ENCODE results near the gene TRIM73. TPM values are rescaled to one million over a fixed set of nuclear protein-coding genes. Genes with fewer than 3 reads are reported as not detected.
"Not testable (repeated sequence)": the region's sequence is repeated elsewhere in the genome, so short reads cannot be mapped to it uniquely, and the experiment has no call there.

Gene TRIM73
- 10 to 100 TPM; 17.3 to 22.4 TPM for total RNA-seq
- 21.3 TPM for polyA plus RNA-seq (ENCODE audit: insufficient read depth, low read depth, low replicate concordance)
- long read RNA-seq, donor 1, partial matches to known transcripts: 0 of 3 reads
- long read RNA-seq, donor 1, other reads (novel, unspliced or antisense): 0 of 3 reads
- long read RNA-seq, donor 2, partial matches to known transcripts: 0 of 3 reads
- long read RNA-seq, donor 2, other reads (novel, unspliced or antisense): 0 of 3 reads

DNA sequence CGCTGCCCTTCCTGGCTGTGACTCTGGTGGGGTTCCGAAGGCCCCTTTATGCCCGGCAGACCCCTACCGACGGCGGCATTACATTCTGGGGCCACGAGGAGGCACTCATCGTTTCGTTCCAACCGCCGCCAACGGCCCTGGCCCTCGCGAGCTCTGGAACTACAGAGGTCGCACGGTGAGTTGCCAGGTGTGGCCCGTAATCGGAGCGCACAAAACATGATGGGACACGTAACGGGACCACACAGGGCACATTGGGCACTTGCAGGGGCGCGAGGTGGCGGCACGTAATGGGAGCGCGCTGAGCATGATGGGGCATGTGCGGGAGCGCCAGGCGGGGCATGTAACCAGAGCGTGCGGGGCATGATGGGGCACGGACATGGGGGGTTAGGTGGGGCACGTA lies at the start of gene TRIM73:
TSS of gene TRIM73 (plus strand) at position 301 of the 400 bp plus-strand sequence. CDS start 3,305 bp downstream, outside the sequence.
- H3K27me3 ChIP-seq; H3K4me1 ChIP-seq; H3K9me3 ChIP-seq; intact Hi-C loops (cut with DNase I; ENCODE audit: low total_unique reads); DNase-seq; H3K36me3 ChIP-seq (ENCODE audit: low read depth, missing control alignments); H3K27ac ChIP-seq; H3K4me3 ChIP-seq: not testable (repeated sequence)
- no CpG with 5 or more reads among the region's 34 CpGs for WGBS, 2 donors

DNA sequence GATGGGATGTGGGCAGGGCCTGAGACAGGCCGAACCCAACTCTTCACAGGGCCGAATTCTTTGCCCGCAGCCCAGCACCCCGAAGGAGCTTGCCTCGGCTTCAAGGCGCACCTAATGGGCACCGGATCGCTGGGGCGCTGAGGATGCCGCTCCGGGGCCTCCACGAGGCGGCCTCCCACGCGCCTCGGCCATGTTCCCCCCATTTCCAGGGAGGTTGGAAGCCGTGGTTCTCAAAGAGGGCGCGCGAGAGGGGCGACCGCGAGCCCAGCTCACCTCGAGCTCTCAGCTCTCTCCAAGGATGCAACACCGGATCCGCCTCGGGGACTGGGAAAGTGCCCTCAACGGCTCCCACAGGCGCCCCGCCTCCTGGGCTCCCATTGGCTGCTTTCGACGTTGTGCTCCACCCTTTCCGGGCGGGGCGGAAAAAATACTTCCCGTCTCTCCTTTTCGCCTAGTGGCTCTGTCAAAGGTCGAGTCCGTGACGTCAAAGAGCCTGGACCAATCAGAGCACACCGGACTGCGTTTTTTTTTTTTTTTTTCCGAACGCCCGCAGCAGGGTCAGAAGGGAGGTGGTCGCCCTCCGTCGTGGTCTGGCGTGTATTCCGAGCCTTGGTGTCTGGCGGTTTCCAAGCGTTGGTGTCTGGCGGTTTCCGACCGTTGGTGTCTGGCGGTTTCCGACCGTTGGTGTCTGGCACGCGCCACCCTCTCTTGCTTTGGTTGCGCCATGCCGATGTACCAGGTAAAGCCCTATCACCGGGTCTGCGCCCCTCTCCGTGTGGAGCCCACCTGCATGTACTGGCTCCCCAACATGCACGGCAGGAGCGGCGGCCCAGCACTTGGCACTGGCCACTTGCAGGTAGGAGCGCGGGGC lies 36.5 kb upstream of the TRIM73 start:
- peak overlapping the region; percentile 31 for H3K4me3 ChIP-seq
- H3K9me3 ChIP-seq; H3K4me1 ChIP-seq; H3K36me3 ChIP-seq (ENCODE audit: low read depth, missing control alignments); H3K27ac ChIP-seq; intact Hi-C loops (cut with DNase I; ENCODE audit: low total_unique reads); H3K27me3 ChIP-seq: not testable (repeated sequence)
- whole genome bisulfite sequencing, 2 donors: no CpG with 5 or more reads among the region's 70 CpGs
- DNase-seq: peak; percentile 17

- intact Hi-C loops (cut with DNase I; ENCODE audit: low total_unique reads); H3K27me3 ChIP-seq; H3K27ac ChIP-seq; H3K36me3 ChIP-seq (ENCODE audit: low read depth, missing control alignments); H3K4me1 ChIP-seq; DNase-seq; H3K9me3 ChIP-seq: not testable (repeated sequence)
- H3K4me3 ChIP-seq: peak overlapping the region; percentile 31
- WGBS, 2 donors: no CpG with 5 or more reads among the region's 29 CpGs
Measured at GRCh38 chr7:75359542-75359848, 35.9 kb upstream of the TRIM73 start.

GRCh38 chr7:75364079-75364478 lies 31.4 kb upstream of the TRIM73 start:
- no CpG with 5 or more reads among the region's 3 CpGs for WGBS, 2 donors
- H3K9me3 ChIP-seq; H3K4me1 ChIP-seq; DNase-seq; H3K27ac ChIP-seq; H3K4me3 ChIP-seq; intact Hi-C loops (cut with DNase I; ENCODE audit: low total_unique reads); H3K36me3 ChIP-seq (ENCODE audit: low read depth, missing control alignments); H3K27me3 ChIP-seq: not testable (repeated sequence)

DNA sequence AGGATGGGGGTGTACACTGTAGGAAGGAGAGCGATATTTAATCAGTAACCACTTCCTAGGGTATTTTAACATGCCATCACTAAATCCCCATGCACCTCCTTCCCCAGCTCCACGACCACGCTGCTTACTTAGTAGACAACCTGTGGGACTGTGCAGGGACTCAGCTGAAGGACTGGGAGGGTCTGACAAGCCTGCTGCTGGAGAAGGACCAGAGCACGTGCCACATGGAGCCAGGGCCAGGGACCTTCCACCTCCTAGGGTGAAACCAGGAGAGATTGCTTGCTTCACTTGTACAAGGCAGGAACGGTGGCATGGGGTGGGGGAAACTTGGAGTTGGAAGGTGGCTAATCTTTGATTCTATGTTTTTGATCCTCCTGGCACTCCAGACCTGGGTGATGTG lies 28.8 kb upstream of the TRIM73 start:
- H3K9me3 ChIP-seq; H3K4me3 ChIP-seq; DNase-seq; H3K27me3 ChIP-seq; H3K4me1 ChIP-seq; H3K27ac ChIP-seq; H3K36me3 ChIP-seq (ENCODE audit: low read depth, missing control alignments); intact Hi-C loops (cut with DNase I; ENCODE audit: low total_unique reads): not testable (repeated sequence)
- WGBS, 2 donors: no CpG with 5 or more reads among the region's 5 CpGs

- H3K9me3 ChIP-seq; DNase-seq; H3K27ac ChIP-seq; H3K27me3 ChIP-seq; H3K36me3 ChIP-seq (ENCODE audit: low read depth, missing control alignments); H3K4me3 ChIP-seq; intact Hi-C loops (cut with DNase I; ENCODE audit: low total_unique reads); H3K4me1 ChIP-seq: not testable (repeated sequence)
- WGBS, 2 donors: 60 to 70% methylated on average over 4 to 5 of the region's 9 CpGs
Measured at GRCh38 chr7:75367313-75367712, 28.1 kb upstream of the TRIM73 start.

DNA sequence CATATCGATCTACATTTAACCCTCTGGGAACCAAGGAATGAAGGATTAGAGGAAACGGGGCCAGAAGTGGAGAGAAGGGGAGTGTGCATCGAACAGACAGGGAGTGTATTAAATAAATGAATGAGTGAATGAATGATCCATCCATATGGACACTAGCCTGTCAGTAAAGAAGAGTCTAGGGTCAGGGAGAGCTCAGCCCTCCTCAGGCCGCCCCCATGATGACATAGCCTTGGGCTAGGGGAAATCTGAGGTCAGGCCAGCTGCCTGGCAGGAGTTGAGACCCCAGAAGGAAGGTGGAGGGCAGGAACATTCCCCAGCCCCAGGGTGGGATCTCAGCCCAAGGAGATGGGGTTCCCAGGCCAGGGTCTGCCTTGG lies 21.3 kb upstream of the TRIM73 start:
- intact Hi-C loops (cut with DNase I; ENCODE audit: low total_unique reads); H3K4me3 ChIP-seq; H3K27ac ChIP-seq; H3K4me1 ChIP-seq; H3K27me3 ChIP-seq; H3K9me3 ChIP-seq; H3K36me3 ChIP-seq (ENCODE audit: low read depth, missing control alignments); DNase-seq: not testable (repeated sequence)
- no CpG with 5 or more reads among the region's 4 CpGs for WGBS, 2 donors

GRCh38 chr7:75374519-75375317 lies 20.7 kb upstream of the TRIM73 start:
- H3K4me1 ChIP-seq; H3K4me3 ChIP-seq; H3K9me3 ChIP-seq; H3K27me3 ChIP-seq; intact Hi-C loops (cut with DNase I; ENCODE audit: low total_unique reads); H3K36me3 ChIP-seq (ENCODE audit: low read depth, missing control alignments); DNase-seq; H3K27ac ChIP-seq: not testable (repeated sequence)
- WGBS, 2 donors: no CpG with 5 or more reads among the region's 17 CpGs

GRCh38 chr7:75393194-75393593 lies 2.2 kb upstream of the TRIM73 start:
- DNase-seq; H3K4me3 ChIP-seq; intact Hi-C loops (cut with DNase I; ENCODE audit: low total_unique reads); H3K4me1 ChIP-seq; H3K9me3 ChIP-seq; H3K27ac ChIP-seq; H3K27me3 ChIP-seq; H3K36me3 ChIP-seq (ENCODE audit: low read depth, missing control alignments): not testable (repeated sequence)
- WGBS, 2 donors: no CpG with 5 or more reads among the region's 6 CpGs

- DNase-seq; H3K36me3 ChIP-seq (ENCODE audit: low read depth, missing control alignments); intact Hi-C loops (cut with DNase I; ENCODE audit: low total_unique reads); H3K4me3 ChIP-seq; H3K4me1 ChIP-seq; H3K27me3 ChIP-seq; H3K27ac ChIP-seq; H3K9me3 ChIP-seq: not testable (repeated sequence)
- no CpG with 5 or more reads among the region's 2 CpGs for WGBS, 2 donors
Measured at GRCh38 chr7:75397865-75398264, 2.4 kb downstream of the TRIM73 start.

- H3K27me3 ChIP-seq; H3K27ac ChIP-seq; H3K4me3 ChIP-seq; H3K36me3 ChIP-seq (ENCODE audit: low read depth, missing control alignments); H3K4me1 ChIP-seq; DNase-seq; intact Hi-C loops (cut with DNase I; ENCODE audit: low total_unique reads); H3K9me3 ChIP-seq: not testable (repeated sequence)
- 80% methylated on average over 1 of the region's 34 CpGs; no CpG with 5 or more reads in 1 of the 2 donors for WGBS, 2 donors
Measured at GRCh38 chr7:75398771-75399700, 3.6 kb downstream of the TRIM73 start.
